Caco-2 (cell line): ENCODE data around the gene UTS2R. TPM values are rescaled to one million over a fixed set of nuclear protein-coding genes. Genes with fewer than 3 reads are reported as not detected.

Source experiments
- BruUV-seq: library from RNA; stranded (reverse); fragments of 400-500 nt; replicated peaks from 2 replicates; lab custom pipeline; 2021; lab: Mats Ljungman, UMichigan
- CTCF ChIA-PET: fragments of 300-600 bp; sonication (Branson Sonifier 250); formaldehyde crosslinking; loops from one replicate; lab custom pipeline; 2022; ENCODE audit warnings: antibody characterized with exemption; lab: Charles Lee
- POLR2A ChIA-PET: fragments of 300-600 bp; sonication (Branson Sonifier 250); formaldehyde crosslinking; loops from one replicate; lab custom pipeline; 2022; ENCODE audit warnings: antibody characterized with exemption; lab: Charles Lee
- DNase-seq, 2 experiments: peaks; one replicate each; pipeline versions ENCODE4 v3.0.0 to v3.0.0-alpha.2; 2020 to 2022
- H3K27me3 ChIP-seq: replicated peaks from 2 replicates; pipeline ENCODE4 v1.6.0; 2011; ENCODE audit warnings: low read length; ENCODE audit not compliant: control insufficient read depth, insufficient read depth
- H3K36me3 ChIP-seq: 2 replicates; pipeline ENCODE4 v1.5.1; 2011; ENCODE audit warnings: low read length; ENCODE audit not compliant: control insufficient read depth, insufficient read depth
- H3K4me1 ChIP-seq: fragments of 250-450 bp; sonication (Bioruptor Pico); 2 replicates; pipeline ENCODE4 v1.5.1; 2020; ENCODE audit warnings: mild to moderate bottlenecking
- H3K4me3 ChIP-seq: 2 replicates; pipeline ENCODE4 v1.5.1; 2011; ENCODE audit warnings: low read depth, mild to moderate bottlenecking, control low read depth, low read length
- H3K9me3 ChIP-seq: fragments of 250-450 bp; sonication (Bioruptor Pico); 2 replicates; pipeline ENCODE4 v1.5.1; 2020; ENCODE audit warnings: mild to moderate bottlenecking, moderate library complexity
- H3K27ac Mint-ChIP-seq: one replicate; pipeline ENCODE4 v1.8.0; 2022; ENCODE audit warnings: mixed read lengths; ENCODE audit not compliant: unreplicated experiment
- H3K27me3 Mint-ChIP-seq: one replicate; pipeline ENCODE4 v1.8.0; 2022; ENCODE audit warnings: mixed read lengths; ENCODE audit not compliant: insufficient read depth, unreplicated experiment
- H3K36me3 Mint-ChIP-seq: one replicate; pipeline ENCODE4 v1.8.0; 2022; ENCODE audit warnings: mild to moderate bottlenecking, mixed read lengths; ENCODE audit not compliant: insufficient read depth, unreplicated experiment
- H3K4me1 Mint-ChIP-seq: one replicate; pipeline ENCODE4 v1.8.0; 2022; ENCODE audit warnings: low read depth, mixed read lengths; ENCODE audit not compliant: unreplicated experiment
- H3K4me3 Mint-ChIP-seq: one replicate; pipeline ENCODE4 v1.8.0; 2022; ENCODE audit warnings: mild to moderate bottlenecking, moderate library complexity, mixed read lengths; ENCODE audit not compliant: unreplicated experiment
- H3K9me3 Mint-ChIP-seq: one replicate; pipeline ENCODE4 v1.8.0; 2022; ENCODE audit warnings: mixed read lengths; ENCODE audit not compliant: unreplicated experiment
- intact Hi-C: fragments of 100-400 bp; cut with micrococcal nuclease; formaldehyde crosslinking; loops from one replicate; pipeline ENCODE4 v1.10.0; 2022; ENCODE audit not compliant: unreplicated experiment
- total RNA-seq: library from RNA; stranded (reverse); gene quantifications from 2 replicates; pipeline ENCODE4 v1.2.3, GENCODE V29; 2022
- TF ChIP-seq, protein P1 (sequence below), 2 experiments: fragments of 200-600 bp in 1 of 2; IDR thresholded peaks; 1 replicate in 1 of 2; 2 replicates in 1 of 2; pipeline versions ENCODE4 v1.5.1 to v1.8.0; 2011 to 2022; ENCODE audit warnings: antibody characterized with exemption in 1 of 2, control low read depth in 1 of 2, inconsistent platforms in 1 of 2, low read depth in 1 of 2, low read length in 1 of 2, mild to moderate bottlenecking in 1 of 2, moderate library complexity in 1 of 2; ENCODE audit not compliant: insufficient read depth in 1 of 2, severe bottlenecking in 1 of 2, unreplicated experiment in 1 of 2

UTS2R gene
- total RNA-seq, 1 experiment from 2014 or later: 0.66 TPM

DNA sequence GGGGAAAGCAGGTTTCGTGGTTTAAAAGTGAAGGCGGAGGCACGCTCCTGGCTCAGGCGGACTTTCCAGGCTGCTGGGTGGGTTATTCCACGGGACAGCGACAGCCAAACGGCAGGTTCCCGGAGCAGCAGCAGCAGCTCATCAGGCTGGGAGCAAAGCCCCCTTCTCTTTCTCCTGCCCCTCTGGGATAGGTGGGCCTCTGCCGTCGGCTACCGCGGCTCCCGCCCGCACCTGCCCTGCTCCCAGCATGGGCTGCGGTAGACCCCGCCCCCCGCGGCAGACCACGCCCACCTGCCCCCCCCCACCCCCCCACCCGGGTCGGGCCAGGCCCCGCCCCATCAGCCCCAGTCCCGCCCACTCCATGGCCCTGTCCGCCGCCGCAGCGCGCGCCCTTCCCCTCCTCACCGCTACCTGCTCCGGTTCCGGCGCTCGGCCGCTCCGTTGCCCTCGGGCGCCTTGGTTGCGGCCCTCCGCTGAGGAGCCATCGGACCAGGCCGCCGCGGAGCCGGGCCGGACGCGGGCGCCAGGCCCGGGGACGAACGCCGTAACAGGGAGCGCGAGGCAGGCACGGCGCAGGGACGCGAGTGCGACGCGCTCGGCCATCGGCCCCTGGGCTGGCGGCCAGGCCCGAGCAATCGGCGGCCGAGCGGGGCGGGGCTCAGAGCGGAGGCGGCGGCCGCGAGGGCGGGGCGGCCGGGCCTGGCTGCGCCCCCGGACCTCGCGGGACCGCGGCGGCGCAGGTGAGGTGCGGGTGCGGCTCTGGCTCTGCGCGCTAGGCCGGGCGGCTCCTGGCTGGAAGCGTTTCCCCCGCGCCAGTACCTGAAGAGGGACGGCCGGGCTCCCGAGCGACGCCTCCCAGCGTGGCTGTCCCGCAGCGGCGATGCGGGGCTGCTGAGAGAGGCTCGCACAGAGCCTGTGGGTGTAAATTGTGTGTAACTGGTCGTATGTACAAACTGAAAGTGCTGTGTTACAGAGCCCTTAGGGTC lies 46.7 kb downstream of the UTS2R start, which contains the start of the genes HEXD and OGFOD3:
HEXD (plus strand) TSS at position 347 of the 986 bp plus-strand sequence. CDS start 1,453 bp downstream, outside the sequence.
OGFOD3 (minus strand) TSS at position 586 of the 986 bp plus-strand sequence; CDS start at position 485, 101 bp downstream.
- H3K27me3 ChIP-seq: no peaks in the 10 kb centered on the region
- Mint-ChIP-seq H3K36me3 (peaks cover 21% of the 10 kb centered on the region), H3K27ac (no peak within 1 kb of the TSS), H3K27me3 (no peaks in the 10 kb centered on the region), H3K9me3 (peaks cover 16% of the 10 kb centered on the region), H3K4me3 (peak within 1 kb of the TSS; percentile 80), H3K4me1 (no peaks in the 10 kb centered on the region)
- BruUV-seq: no TSS peak
- CTCF ChIA-PET: no interaction called here
- intact Hi-C loops: loop anchor here (2.0 kb wide), 1 partner anchor 41 kb away; the partner anchor contains the start of gene NARF
- DNase-seq: peak; percentile 83 to 94
- peak within 1 kb of the TSS; percentile 95 for H3K4me3 ChIP-seq
- POLR2A ChIA-PET: no interaction called here
- peaks cover 4% of the 10 kb centered on the region; the same call in 1 of the 2 replicates for H3K36me3 ChIP-seq
- H3K4me1 ChIP-seq: 0 out of 2 replicates have a peak, but pooled peaks cover 3% of the 10 kb centered on the region
- peaks cover 12% of the 10 kb centered on the region; the same call in 1 of the 2 replicates for H3K9me3 ChIP-seq
- TF ChIP-seq, protein P1, sequence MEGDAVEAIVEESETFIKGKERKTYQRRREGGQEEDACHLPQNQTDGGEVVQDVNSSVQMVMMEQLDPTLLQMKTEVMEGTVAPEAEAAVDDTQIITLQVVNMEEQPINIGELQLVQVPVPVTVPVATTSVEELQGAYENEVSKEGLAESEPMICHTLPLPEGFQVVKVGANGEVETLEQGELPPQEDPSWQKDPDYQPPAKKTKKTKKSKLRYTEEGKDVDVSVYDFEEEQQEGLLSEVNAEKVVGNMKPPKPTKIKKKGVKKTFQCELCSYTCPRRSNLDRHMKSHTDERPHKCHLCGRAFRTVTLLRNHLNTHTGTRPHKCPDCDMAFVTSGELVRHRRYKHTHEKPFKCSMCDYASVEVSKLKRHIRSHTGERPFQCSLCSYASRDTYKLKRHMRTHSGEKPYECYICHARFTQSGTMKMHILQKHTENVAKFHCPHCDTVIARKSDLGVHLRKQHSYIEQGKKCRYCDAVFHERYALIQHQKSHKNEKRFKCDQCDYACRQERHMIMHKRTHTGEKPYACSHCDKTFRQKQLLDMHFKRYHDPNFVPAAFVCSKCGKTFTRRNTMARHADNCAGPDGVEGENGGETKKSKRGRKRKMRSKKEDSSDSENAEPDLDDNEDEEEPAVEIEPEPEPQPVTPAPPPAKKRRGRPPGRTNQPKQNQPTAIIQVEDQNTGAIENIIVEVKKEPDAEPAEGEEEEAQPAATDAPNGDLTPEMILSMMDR (IDR thresholded peaks at IDR 0.05; ENCODE audit: insufficient read depth in 1 of 2, low read depth in 1 of 2, low read length in 1 of 2, severe bottlenecking in 1 of 2, unreplicated experiment in 1 of 2): no peak

DNA sequence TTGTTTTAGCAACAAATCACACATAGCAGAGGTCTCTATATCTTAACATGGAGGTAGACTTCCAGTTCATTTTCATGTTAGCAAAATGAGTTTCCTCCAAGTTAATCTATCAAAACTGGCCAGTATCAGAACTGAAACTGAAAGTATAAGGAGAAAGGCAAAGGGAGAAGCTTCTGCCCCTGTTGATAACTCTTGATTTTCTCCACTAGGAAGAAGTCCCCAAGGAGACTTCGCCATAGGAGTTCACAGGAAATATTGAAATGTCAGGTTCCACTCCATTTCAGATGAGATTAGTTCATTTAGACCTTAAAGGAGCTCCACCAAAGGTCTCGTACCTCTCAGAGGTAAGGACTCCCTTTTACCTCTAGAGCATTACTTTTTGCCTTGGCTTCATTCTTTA lies 48.0 kb downstream of the UTS2R start:
- TF ChIP-seq, protein P1 (IDR thresholded peaks at IDR 0.05; ENCODE audit: insufficient read depth in 1 of 2, low read depth in 1 of 2, low read length in 1 of 2, severe bottlenecking in 1 of 2, unreplicated experiment in 1 of 2): no peak
- Histone ChIP-seq H3K36me3 (peaks cover 4% of the 10 kb centered on the region; the same call in 1 of the 2 replicates), H3K9me3 (peaks cover 13% of the 10 kb centered on the region; the same call in 1 of the 2 replicates), H3K27me3 (no peaks in the 10 kb centered on the region), H3K4me1 (0 out of 2 replicates have a peak, but pooled peaks cover 3% of the 10 kb centered on the region), H3K4me3 (peak overlapping the region; percentile 95; the same call in 1 of the 2 replicates)
- Mint-ChIP-seq H3K4me3 (peak overlapping the region; percentile 80), H3K36me3 (peaks cover 29% of the 10 kb centered on the region), H3K27ac (no peak overlapping the region), H3K27me3 (no peaks in the 10 kb centered on the region), H3K4me1 (no peaks in the 10 kb centered on the region), H3K9me3 (peaks cover 16% of the 10 kb centered on the region)
- ChIA-PET CTCF (no interaction called here), POLR2A (no interaction called here)
- no TSS peak for BruUV-seq
- intact Hi-C loops: loop anchor here (2.0 kb wide), 1 partner anchor 39 kb away; the partner anchor contains the start of gene NARF
- DNase-seq: no peak
